HepG2 (cell line): ENCODE results near the gene SLX4. TPM values are rescaled to one million over a fixed set of nuclear protein-coding genes. Genes with fewer than 3 reads are reported as not detected.
A peak's percentile ranks its signal among the peaks of the same experiment; 100 is the strongest.

Source experiments
- ATAC-seq: fragments of 200-7000 bp; cut with Tn5 transposase; 3 replicates; pipeline ENCODE4 v1.9.1; 2020; ENCODE audit warnings: mild to moderate bottlenecking, moderate library complexity
- BruUV-seq: library from RNA; stranded (reverse); fragments of 400-500 nt; replicated peaks from 2 replicates; lab custom pipeline; 2021; lab: Mats Ljungman, UMichigan
- CTCF ChIA-PET: fragments of 300-600 bp; formaldehyde crosslinking; extraction: SDS; loops from one replicate; lab custom pipeline; 2021; ENCODE audit warnings: low total read pairs, inconsistent platforms, low intra/inter-chr PET ratio; lab: Yijun Ruan, JAX
- POLR2A ChIA-PET: fragments of 350-600 bp; sonication (Branson Sonifier 250); formaldehyde crosslinking; loops from one replicate; lab custom pipeline; 2020; ENCODE audit warnings: antibody characterized with exemption, inconsistent platforms; lab: Yijun Ruan, JAX
- DNase-seq: peaks from one replicate; pipeline ENCODE4 v3.0.0-alpha.2; 2015; ENCODE audit warnings: low spot score
- FAIRE-seq: peaks from 3 replicates; lab custom pipeline; 2011; peaks lifted over from hg19 to GRCh38; lab: Jason Lieb, UNC
- H2AFZ ChIP-seq: one replicate; pipeline ENCODE4 v1.6.1; 2011; ENCODE audit warnings: low read length, inconsistent platforms
- H3K27ac ChIP-seq: fragments of 300-600 bp; 3 replicates; pipeline ENCODE4 v1.8.0; 2011; ENCODE audit warnings: mixed run types, mild to moderate bottlenecking, mixed read lengths, low read length, inconsistent platforms; ENCODE audit not compliant: insufficient read depth; ENCODE audit errors: extremely low read length
- H3K27me3 ChIP-seq, 2 experiments: fragments of 200-600 bp in 1 of 2; 2 replicates in 1 of 2; 3 replicates in 1 of 2; pipeline versions ENCODE4 v1.6.0 to v1.8.0; 2011; ENCODE audit warnings: low read length in 2 of 2, mild to moderate bottlenecking in 2 of 2, moderate library complexity in 2 of 2, inconsistent platforms in 1 of 2; ENCODE audit not compliant: insufficient read depth in 2 of 2, control insufficient read depth in 1 of 2
- H3K36me3 ChIP-seq, 2 experiments: fragments of 200-600 bp in 1 of 2; replicated peaks in 1 of 2; 2 replicates in 1 of 2; 3 replicates in 1 of 2; pipeline versions ENCODE4 v1.5.1 to v1.8.0; 2011; ENCODE audit warnings: low read length in 2 of 2, inconsistent platforms in 1 of 2; ENCODE audit not compliant: insufficient read depth in 2 of 2, control insufficient read depth in 1 of 2
- H3K4me1 ChIP-seq: 2 replicates; pipeline ENCODE4 v1.5.1; 2012; ENCODE audit warnings: low read length, inconsistent platforms; ENCODE audit not compliant: insufficient read depth
- H3K4me2 ChIP-seq: 2 replicates; pipeline ENCODE4 v1.6.0; 2011; ENCODE audit warnings: low read depth, low read length, inconsistent platforms
- H3K4me3 ChIP-seq, 3 experiments: fragments of 200-600 bp in 1 of 3; sonication (generic), shearing (Covaris generic) in 1 of 3; replicated peaks in 1 of 3; 2 replicates each; pipeline ENCODE4 v1.5.1; 2011 to 2016; ENCODE audit warnings: low read length in 3 of 3, inconsistent platforms in 2 of 3, low read depth in 2 of 3, mild to moderate bottlenecking in 2 of 3, control low read depth in 1 of 3, mixed read lengths in 1 of 3; ENCODE audit not compliant: insufficient read depth in 1 of 3
- H3K79me2 ChIP-seq: one replicate; pipeline ENCODE4 v1.6.1; 2011; ENCODE audit warnings: low read length, inconsistent platforms; ENCODE audit not compliant: insufficient read depth
- H3K9ac ChIP-seq: 2 replicates; pipeline ENCODE4 v1.6.0; 2011; ENCODE audit warnings: mild to moderate bottlenecking, low read depth, low read length, inconsistent platforms; ENCODE audit not compliant: insufficient read depth
- H3K9me3 ChIP-seq: 2 replicates; pipeline ENCODE4 v1.5.1; 2012; ENCODE audit warnings: mild to moderate bottlenecking, low read length
- H4K20me1 ChIP-seq: 2 replicates; pipeline ENCODE4 v1.6.0; 2011; ENCODE audit warnings: inconsistent platforms, mild to moderate bottlenecking, low read length, moderate library complexity; ENCODE audit not compliant: insufficient read depth
- ATAD3A ChIP-seq: sonication (generic); formaldehyde crosslinking; IDR thresholded peaks from 2 replicates; pipeline ENCODE4 v1.4.0; 2020; ENCODE audit warnings: missing genetic modification reagents
- WGBS: methylation state at CpG from one replicate; pipeline ENCODE4 v1.1.6; 2017; ENCODE audit warnings: low lambda C conversion rate; 5-methylcytosine and 5-hydroxymethylcytosine counted together
- in situ Hi-C: cut with HindIII; loops from 2 replicates; pipeline ENCODE4 v1.10.0; 2017; ENCODE audit warnings: low pct_unique_long_range_greater_than_20kb; ENCODE audit not compliant: extremely low pct_ligation_motif_present
- intact Hi-C: fragments of 100-400 bp; cut with micrococcal nuclease; formaldehyde crosslinking; loops from one replicate; pipeline ENCODE4 v1.10.0; 2022; ENCODE audit not compliant: unreplicated experiment
- polyA plus RNA-seq, 8 experiments: library from polyadenylated mRNA; depleted of rRNA in 3 of 8; stranded (reverse) in 7 of 8; unstranded in 1 of 8; fragments of >200 nt; fragmentation: Illumina TruSeq in 4 of 8; extraction: Trizol in 4 of 8; gene quantifications; 2 replicates each; pipeline versions ENCODE4 v1.2.1 to v1.2.3, GENCODE V29; 2011 to 2016; ENCODE audit warnings: low read depth in 4 of 8, missing spikeins in 1 of 8, mixed read lengths in 1 of 8; ENCODE audit not compliant: insufficient read depth in 1 of 8
- total RNA-seq, 5 experiments: library from RNA; depleted of rRNA; stranded (reverse); fragments of >200 nt; fragmentation: Illumina TruSeq; extraction: Trizol; gene quantifications; 2 replicates each; pipeline ENCODE4 v1.2.3, GENCODE V29; 2016; ENCODE audit warnings: low read depth in 1 of 5
- TF ChIP-seq, protein P1 (sequence below): sonication (generic); formaldehyde crosslinking; IDR thresholded peaks from 2 replicates; pipeline ENCODE4 v1.5.0; 2020; ENCODE audit warnings: missing genetic modification reagents
- TF ChIP-seq, protein P2 (sequence below): sonication (generic); formaldehyde crosslinking; IDR thresholded peaks from 2 replicates; pipeline ENCODE4 v1.5.0; 2020; ENCODE audit warnings: mild to moderate bottlenecking, missing genetic modification reagents

SLX4 gene
- total and polyA plus RNA-seq, 2 of the 13 experiments (the other 11 are each of a cell fraction or from before 2014, with no cell fraction given) = 1.1 to 3.6 TPM

DNA sequence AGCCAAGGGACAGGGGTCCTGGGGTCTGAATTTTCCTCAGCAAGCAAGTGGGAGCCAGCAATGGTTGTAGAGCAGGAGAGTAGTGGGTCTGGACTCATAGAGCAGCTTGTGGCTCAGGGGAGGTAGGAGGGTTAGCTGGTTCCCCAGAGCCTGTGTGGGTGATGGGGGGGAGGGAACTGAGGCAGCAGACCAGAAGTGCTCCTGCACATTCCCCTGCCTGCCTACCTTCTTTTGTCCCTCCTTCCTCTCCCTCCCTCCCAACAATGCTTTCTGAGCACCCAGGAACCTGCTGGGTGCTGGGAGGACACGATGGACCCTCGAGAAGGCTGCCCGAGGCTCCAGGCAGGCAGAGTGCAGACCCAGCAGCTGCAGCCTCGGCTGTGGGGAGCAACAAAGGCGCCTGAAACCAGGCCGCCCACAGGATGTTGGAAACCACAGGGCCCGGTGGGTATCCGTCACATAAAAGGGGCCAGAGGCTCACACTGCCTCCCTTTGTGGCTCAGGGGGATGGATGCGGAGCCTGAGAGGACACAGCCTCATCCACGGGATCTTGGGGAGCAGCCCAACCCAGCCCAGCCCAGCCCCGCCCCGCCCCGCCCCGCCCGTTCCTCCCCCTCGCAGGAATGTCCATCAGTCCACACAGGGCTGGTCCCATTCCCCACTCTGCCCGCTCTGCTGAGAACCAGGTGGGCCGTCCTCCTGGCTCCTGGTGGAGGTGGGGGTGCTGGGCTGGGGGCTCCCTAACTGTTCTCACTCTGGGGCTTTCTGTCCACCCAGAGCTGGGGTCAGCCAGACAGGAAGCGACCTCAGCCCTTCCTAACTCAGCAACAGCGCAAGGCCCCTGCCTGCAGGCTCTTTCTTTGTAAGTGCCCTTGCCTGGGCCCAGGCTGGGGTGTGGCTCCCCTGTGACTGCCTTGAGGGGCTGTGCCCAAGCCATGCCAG lies 32.5 kb downstream of the SLX4 start:
- H3K4me1 ChIP-seq = 0 out of 2 replicates have a peak, but pooled peaks cover 15% of the 10 kb centered on the region
- no peak for FAIRE-seq
- no peak overlapping the region for H3K9ac ChIP-seq
- ATAC-seq = peak; percentile 17; the same call in 2 of the 3 replicates
- no peaks in the 10 kb centered on the region for H4K20me1 ChIP-seq
- BruUV-seq = no TSS peak
- peak overlapping the region; percentile 18; the same call in 1 of the 2 replicates for H3K4me2 ChIP-seq
- POLR2A ChIA-PET = no interaction called here
- CTCF ChIA-PET = no interaction called here
- H3K4me3 ChIP-seq = no peak overlapping the region; a peak in 1 of 6 replicates
- no peaks in the 10 kb centered on the region for H3K9me3 ChIP-seq
- intact Hi-C loops (no loop called here), in situ Hi-C loops (no loop called here)
- peaks cover 0 to 2% of the 10 kb centered on the region in 2 experiments; a peak in 1 of 5 replicates for H3K36me3 ChIP-seq
- H3K27me3 ChIP-seq = peaks cover 3 to 8% of the 10 kb centered on the region in 2 experiments; a peak in 4 of 5 replicates
- TF ChIP-seq, protein P1, sequence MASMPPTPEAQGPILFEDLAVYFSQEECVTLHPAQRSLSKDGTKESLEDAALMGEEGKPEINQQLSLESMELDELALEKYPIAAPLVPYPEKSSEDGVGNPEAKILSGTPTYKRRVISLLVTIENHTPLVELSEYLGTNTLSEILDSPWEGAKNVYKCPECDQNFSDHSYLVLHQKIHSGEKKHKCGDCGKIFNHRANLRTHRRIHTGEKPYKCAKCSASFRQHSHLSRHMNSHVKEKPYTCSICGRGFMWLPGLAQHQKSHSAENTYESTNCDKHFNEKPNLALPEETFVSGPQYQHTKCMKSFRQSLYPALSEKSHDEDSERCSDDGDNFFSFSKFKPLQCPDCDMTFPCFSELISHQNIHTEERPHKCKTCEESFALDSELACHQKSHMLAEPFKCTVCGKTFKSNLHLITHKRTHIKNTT (CRISPR knock-in tag) = no peak
- H2AFZ ChIP-seq = no peak overlapping the region
- 22% methylated on average over 3 of the region's 20 CpGs for WGBS
- no peak overlapping the region for H3K27ac ChIP-seq
- H3K79me2 ChIP-seq = no peaks in the 10 kb centered on the region
- DNase-seq = no peak

DNA sequence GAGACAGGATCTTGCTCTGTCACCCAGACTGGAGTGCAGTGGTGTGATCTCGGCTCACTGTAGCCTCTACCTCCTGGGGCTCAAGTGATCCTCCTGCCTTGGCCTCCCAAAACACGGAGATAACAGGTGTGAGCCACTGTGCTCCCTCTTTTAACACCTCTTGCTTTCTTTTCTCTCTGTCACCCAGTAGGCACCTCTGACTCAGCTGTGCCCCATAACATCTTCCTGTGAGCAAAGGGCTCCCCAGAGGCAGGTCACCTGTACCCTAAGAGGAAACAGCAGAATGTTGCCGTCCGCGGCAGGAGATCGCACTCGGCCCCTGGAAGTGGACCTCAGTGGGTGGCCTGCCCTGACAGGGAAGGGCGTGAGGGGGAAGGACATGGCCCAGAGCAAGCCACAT lies 33.3 kb downstream of the SLX4 start:
- no peak for TF ChIP-seq ATAD3A (CRISPR knock-in tag)
- TF ChIP-seq, protein P2, sequence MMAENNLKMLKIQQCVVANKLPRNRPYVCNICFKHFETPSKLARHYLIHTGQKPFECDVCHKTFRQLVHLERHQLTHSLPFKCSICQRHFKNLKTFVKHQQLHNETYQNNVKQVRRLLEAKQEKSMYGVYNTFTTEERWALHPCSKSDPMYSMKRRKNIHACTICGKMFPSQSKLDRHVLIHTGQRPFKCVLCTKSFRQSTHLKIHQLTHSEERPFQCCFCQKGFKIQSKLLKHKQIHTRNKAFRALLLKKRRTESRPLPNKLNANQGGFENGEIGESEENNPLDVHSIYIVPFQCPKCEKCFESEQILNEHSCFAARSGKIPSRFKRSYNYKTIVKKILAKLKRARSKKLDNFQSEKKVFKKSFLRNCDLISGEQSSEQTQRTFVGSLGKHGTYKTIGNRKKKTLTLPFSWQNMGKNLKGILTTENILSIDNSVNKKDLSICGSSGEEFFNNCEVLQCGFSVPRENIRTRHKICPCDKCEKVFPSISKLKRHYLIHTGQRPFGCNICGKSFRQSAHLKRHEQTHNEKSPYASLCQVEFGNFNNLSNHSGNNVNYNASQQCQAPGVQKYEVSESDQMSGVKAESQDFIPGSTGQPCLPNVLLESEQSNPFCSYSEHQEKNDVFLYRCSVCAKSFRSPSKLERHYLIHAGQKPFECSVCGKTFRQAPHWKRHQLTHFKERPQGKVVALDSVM (CRISPR knock-in tag) = peak; percentile 85
- POLR2A ChIA-PET = no interaction called here
- BruUV-seq = no TSS peak
- 0 out of 5 replicates have a peak, but pooled peaks cover 0 to 2% of the 10 kb centered on the region in 2 experiments for H3K36me3 ChIP-seq
- no peaks in the 10 kb centered on the region for H4K20me1 ChIP-seq
- peaks cover 3 to 8% of the 10 kb centered on the region in 2 experiments; a peak in 4 of 5 replicates for H3K27me3 ChIP-seq
- FAIRE-seq (no peak), DNase-seq (no peak), ATAC-seq (no peak)
- intact Hi-C loops (no loop called here), in situ Hi-C loops (no loop called here)
- 0 out of 2 replicates have a peak, but pooled peaks cover 15% of the 10 kb centered on the region for H3K4me1 ChIP-seq
- no peak overlapping the region for H3K27ac ChIP-seq
- no peak overlapping the region for H3K4me3 ChIP-seq
- 43% methylated on average over 5 of the region's 8 CpGs for WGBS
- no peaks in the 10 kb centered on the region for H3K9me3 ChIP-seq
- no peak overlapping the region for H2AFZ ChIP-seq
- no peak overlapping the region for H3K9ac ChIP-seq
- CTCF ChIA-PET = no interaction called here
- H3K79me2 ChIP-seq = no peaks in the 10 kb centered on the region
- no peak overlapping the region for H3K4me2 ChIP-seq
